ENCODE data around the gene RGL4. TPM values are rescaled to one million over a fixed set of nuclear protein-coding genes. Genes with fewer than 3 reads are reported as not detected.

The RGL4 gene
- total and polyA plus RNA-seq, 2 of the 8 experiments (the other 6 are each of a cell fraction or from before 2014, with no cell fraction given): not detected

- H4K20me1 ChIP-seq (replicated peaks in 1 of 2; ENCODE audit: control insufficient read depth in 1 of 2, insufficient read depth in 2 of 2, low read length in 2 of 2): peaks cover 7 to 8% of the 10 kb centered on the region in 2 experiments
- no peak overlapping the region for H3K27ac ChIP-seq (ENCODE audit: low read depth, low read length)
- TF ChIP-seq FOSL1 (IDR thresholded peaks at IDR 0.05; ENCODE audit: insufficient read depth, low read depth, low read length) (no peak), ZNF274 (IDR thresholded peaks at IDR 0.05; ENCODE audit: borderline replicate concordance, extremely low read depth, low read length) (no peak), EZH2 (IDR thresholded peaks at IDR 0.05; ENCODE audit: low read depth, low read length, severe bottlenecking) (no peak), EP300 (IDR thresholded peaks at IDR 0.05; ENCODE audit: borderline replicate concordance in 1 of 2, low read depth in 2 of 2, low read length in 2 of 2) (no peak), RNF2 (IDR thresholded peaks at IDR 0.05; ENCODE audit: borderline replicate concordance, low read depth, low read length, missing control alignments, poor library complexity, severe bottlenecking) (no peak), PHF8 (conservative IDR thresholded peaks at IDR 0.05; ENCODE audit: low read depth, low read length) (no peak), SP2 (IDR thresholded peaks at IDR 0.05; ENCODE audit: low read length) (no peak), RFX5 (IDR thresholded peaks at IDR 0.05; ENCODE audit: borderline replicate concordance, low read depth, low read length) (no peak)
- H4K5ac ChIP-seq (ENCODE audit: insufficient read length, low read depth, low read length): no peak overlapping the region
- H3K4me2 ChIP-seq (ENCODE audit: insufficient read depth in 1 of 2, low read depth in 2 of 2, low read length in 2 of 2): no peak overlapping the region
- H2BK12ac ChIP-seq (ENCODE audit: low read depth, low read length): no peak overlapping the region
- FAIRE-seq (no peak), DNase-seq (ENCODE audit: low read depth in 1 of 2, low spot score in 2 of 2) (no peak)
- H2AK5ac ChIP-seq (ENCODE audit: low read depth, low read length): no peak overlapping the region
- peaks cover 0 to 16% of the 10 kb centered on the region in 2 experiments; a peak in 2 of 4 replicates for H3K79me2 ChIP-seq (ENCODE audit: control insufficient read depth in 1 of 2, insufficient read depth in 2 of 2, low read length in 2 of 2)
- H3K4me3 ChIP-seq (ENCODE audit: extremely low read depth in 1 of 4, insufficient read depth in 2 of 4, low read depth in 3 of 4, low read length in 4 of 4): no peak overlapping the region
- H4K91ac ChIP-seq (replicated peaks; ENCODE audit: insufficient read length, low read length): no peak overlapping the region
- H3K36me3 ChIP-seq (ENCODE audit: control insufficient read depth in 2 of 4, insufficient read depth in 4 of 4, low read length in 3 of 4): peaks cover 27 to 59% (median 43%) of the 10 kb centered on the region in 4 experiments
- H3K23ac ChIP-seq (ENCODE audit: insufficient read length): no peak overlapping the region
- no peaks in the 10 kb centered on the region for H3K23me2 ChIP-seq (ENCODE audit: low read depth, low read length)
- H3K79me1 ChIP-seq (ENCODE audit: low read depth, low read length): peaks cover 8% of the 10 kb centered on the region
- H2BK15ac ChIP-seq (ENCODE audit: low read length): no peak overlapping the region
- H3K18ac ChIP-seq (ENCODE audit: extremely low read depth, low read length): no peak overlapping the region
- H2AFZ ChIP-seq (ENCODE audit: low read length): no peak overlapping the region
- POLR2A ChIA-PET (ENCODE audit: partially characterized antibody): no interaction called here
- no peak overlapping the region for H3K4ac ChIP-seq (replicated peaks; ENCODE audit: insufficient read length, low read depth, low read length)
- H4K8ac ChIP-seq (ENCODE audit: extremely low read depth, insufficient read depth, low read length): no peak overlapping the region
- no peak overlapping the region for H3K56ac ChIP-seq (replicated peaks; ENCODE audit: insufficient read length, low read depth, low read length)
- no peaks in the 10 kb centered on the region; a peak in 1 of 7 replicates for H3K4me1 ChIP-seq (replicated peaks in 1 of 4; ENCODE audit: control insufficient read depth in 3 of 4, insufficient read depth in 4 of 4, low read length in 3 of 4)
- H2BK5ac ChIP-seq (ENCODE audit: low read depth, low read length): no peak overlapping the region
- no peak overlapping the region for H2BK20ac ChIP-seq (ENCODE audit: low read length)
- H3K27me3 ChIP-seq (replicated peaks in 1 of 4; ENCODE audit: control insufficient read depth in 3 of 4, extremely low read depth in 1 of 4, insufficient read depth in 3 of 4, low read length in 3 of 4): no peaks in the 10 kb centered on the region
- WGBS, 2 experiments (ENCODE audit: extremely low coverage in 1 of 2, insufficient coverage in 1 of 2, insufficient read length in 1 of 2, insufficient replicate concordance in 2 of 2, low coverage in 1 of 2, low lambda C conversion rate in 2 of 2, missing lambda C conversion rate in 1 of 2): 87% methylated on average over 5 of the region's 5 CpGs; no CpG with 5 or more reads in 1 of the 2 experiments
- no peak overlapping the region for H3K14ac ChIP-seq (ENCODE audit: insufficient read length)
- no peak overlapping the region for H2BK120ac ChIP-seq (replicated peaks; ENCODE audit: low read depth, low read length)
- H3K9ac ChIP-seq (replicated peaks in 1 of 4; ENCODE audit: extremely low read depth in 1 of 4, low read depth in 3 of 4, low read length in 3 of 4): no peak overlapping the region; a peak in 1 of 7 replicates
- CTCF ChIA-PET (ENCODE audit: partially characterized antibody): no interaction called here
- no peaks in the 10 kb centered on the region for H3K9me3 ChIP-seq (ENCODE audit: insufficient read depth in 2 of 2, low read depth in 1 of 2, low read length in 1 of 2)
Measured at GRCh38 chr22:23704062-23704461, 13.2 kb downstream of the RGL4 start.

Data from H1 (cell line).